IMR-90 (cell line): ENCODE measurements around the gene GAREM2. TPM values are rescaled to one million over a fixed set of nuclear protein-coding genes. Genes with fewer than 3 reads are reported as not detected.

Source experiments
- ATAC-seq: fragments of 200-7000 bp; cut with Tn5 transposase; 2 replicates; pipeline ENCODE4 v1.9.1; 2020; ENCODE audit warnings: low read depth, mild to moderate bottlenecking, moderate library complexity
- BruUV-seq: library from RNA; stranded (reverse); fragments of 400-500 nt; replicated peaks from 2 replicates; lab custom pipeline; 2021; lab: Mats Ljungman, UMichigan
- CTCF ChIA-PET: fragments of 300-600 bp; formaldehyde crosslinking; extraction: SDS; loops from one replicate; lab custom pipeline; 2021; ENCODE audit warnings: antibody characterized with exemption; lab: Yijun Ruan, JAX
- POLR2A ChIA-PET: fragments of 300-600 bp; sonication (Branson Sonifier 250); formaldehyde crosslinking; loops from one replicate; lab custom pipeline; 2022; ENCODE audit warnings: antibody characterized with exemption; ENCODE audit not compliant: unreplicated experiment; lab: Charles Lee
- DNase-seq: peaks from one replicate; pipeline ENCODE4 v3.0.0; 2013
- H2AFZ ChIP-seq: replicated peaks from 2 replicates; pipeline ENCODE3; 2013; ENCODE audit warnings: low read length, mild to moderate bottlenecking; ENCODE audit not compliant: poor library complexity
- H2AK5ac ChIP-seq: 2 replicates; pipeline ENCODE4 v1.6.1; 2013; ENCODE audit warnings: low read depth, low read length, inconsistent platforms
- H2AK9ac ChIP-seq: replicated peaks from 2 replicates; pipeline ENCODE3; 2013; ENCODE audit warnings: mild to moderate bottlenecking, low read depth, low read length, moderate library complexity; ENCODE audit not compliant: poor library complexity
- H2BK120ac ChIP-seq: 2 replicates; pipeline ENCODE4 v1.6.1; 2013; ENCODE audit warnings: low read depth, low read length, inconsistent platforms
- H2BK15ac ChIP-seq: 3 replicates; pipeline ENCODE4 v1.6.1; 2013; ENCODE audit warnings: low read depth, low read length, inconsistent platforms
- H2BK20ac ChIP-seq: 2 replicates; pipeline ENCODE4 v1.6.1; 2013; ENCODE audit warnings: low read depth, mild to moderate bottlenecking, inconsistent platforms, low read length, moderate library complexity
- H2BK5ac ChIP-seq: 2 replicates; pipeline ENCODE4 v1.6.1; 2013; ENCODE audit warnings: mild to moderate bottlenecking, low read depth, low read length, inconsistent platforms; ENCODE audit not compliant: poor library complexity, severe bottlenecking
- H3K14ac ChIP-seq: replicated peaks from 2 replicates; pipeline ENCODE4 v1.6.1; 2013; ENCODE audit warnings: low read depth, low read length, inconsistent platforms
- H3K18ac ChIP-seq: 2 replicates; pipeline ENCODE4 v1.6.1; 2013; ENCODE audit warnings: low read depth, low read length, control low read depth
- H3K23ac ChIP-seq: 2 replicates; pipeline ENCODE4 v1.6.1; 2013; ENCODE audit warnings: low read depth, low read length, inconsistent platforms
- H3K27ac ChIP-seq: 2 replicates; pipeline ENCODE4 v1.5.1; 2013; ENCODE audit warnings: mild to moderate bottlenecking, control low read depth, low read length; ENCODE audit not compliant: insufficient read depth
- H3K27me3 ChIP-seq: 2 replicates; pipeline ENCODE4 v1.6.1; 2013; ENCODE audit warnings: low read length; ENCODE audit not compliant: control insufficient read depth, insufficient read depth
- H3K36me3 ChIP-seq: 2 replicates; pipeline ENCODE4 v1.6.1; 2013; ENCODE audit warnings: low read length, mixed read lengths; ENCODE audit not compliant: control insufficient read depth, insufficient read depth
- H3K4ac ChIP-seq: 2 replicates; pipeline ENCODE4 v1.6.1; 2013; ENCODE audit warnings: low read depth, low read length, inconsistent platforms
- H3K4me1 ChIP-seq: 2 replicates; pipeline ENCODE4 v1.6.1; 2013; ENCODE audit warnings: low read length, mixed read lengths; ENCODE audit not compliant: control insufficient read depth, insufficient read depth
- H3K4me2 ChIP-seq: 2 replicates; pipeline ENCODE4 v1.6.1; 2013; ENCODE audit warnings: low read depth, mild to moderate bottlenecking, control low read depth, low read length, moderate library complexity
- H3K4me3 ChIP-seq: 2 replicates; pipeline ENCODE4 v1.5.1; 2013; ENCODE audit warnings: low read depth, mild to moderate bottlenecking, control low read depth, low read length, moderate library complexity; ENCODE audit not compliant: insufficient read depth
- H3K56ac ChIP-seq: 2 replicates; pipeline ENCODE4 v1.6.1; 2013; ENCODE audit warnings: low read length, inconsistent platforms; ENCODE audit not compliant: insufficient read depth; ENCODE audit errors: extremely low read depth
- H3K79me1 ChIP-seq, 2 experiments: 2 replicates each; pipeline ENCODE4 v1.6.1; 2013; ENCODE audit warnings: low read length in 2 of 2, inconsistent platforms in 1 of 2, low read depth in 1 of 2
- H3K9ac ChIP-seq: 2 replicates; pipeline ENCODE4 v1.6.1; 2013; ENCODE audit warnings: low read depth, low read length, control low read depth
- H3K9me1 ChIP-seq: 2 replicates; pipeline ENCODE4 v1.6.1; 2013; ENCODE audit warnings: low read length, inconsistent platforms; ENCODE audit not compliant: insufficient read depth
- H3K9me3 ChIP-seq: 2 replicates; pipeline ENCODE4 v1.6.1; 2013; ENCODE audit warnings: low read length; ENCODE audit not compliant: control insufficient read depth, insufficient read depth
- H4K20me1 ChIP-seq: 2 replicates; pipeline ENCODE4 v1.6.1; 2013; ENCODE audit warnings: low read length, inconsistent platforms; ENCODE audit not compliant: insufficient read depth
- H4K5ac ChIP-seq: 2 replicates; pipeline ENCODE4 v1.6.1; 2013; ENCODE audit warnings: mild to moderate bottlenecking, low read depth, low read length, control low read depth
- H4K8ac ChIP-seq, 2 experiments: 2 replicates each; pipeline ENCODE4 v1.6.1; 2013; ENCODE audit warnings: low read depth in 2 of 2, low read length in 2 of 2, control low read depth in 1 of 2, inconsistent platforms in 1 of 2
- H4K91ac ChIP-seq: 2 replicates; pipeline ENCODE4 v1.6.1; 2013; ENCODE audit warnings: low read depth, low read length, inconsistent platforms; ENCODE audit not compliant: insufficient read depth
- BHLHE40 ChIP-seq: fragments of 150-350 bp; IDR thresholded peaks from 2 replicates; pipeline ENCODE4 v1.6.1; 2016; ENCODE audit warnings: mild to moderate bottlenecking, low read depth, low read length
- CEBPB ChIP-seq: IDR thresholded peaks from 2 replicates; pipeline ENCODE4 v1.6.1; 2012; ENCODE audit warnings: low read depth, low read length, improper control_type of control experiment
- CHD1 ChIP-seq: IDR thresholded peaks from 2 replicates; pipeline ENCODE4 v1.6.1; 2012; ENCODE audit warnings: low read depth, low read length, improper control_type of control experiment
- FOS ChIP-seq: fragments of 150-350 bp; IDR thresholded peaks from 2 replicates; pipeline ENCODE4 v1.6.1; 2016; ENCODE audit warnings: low read depth, low read length
- MAFK ChIP-seq: IDR thresholded peaks from 2 replicates; pipeline ENCODE4 v1.6.1; 2012; ENCODE audit warnings: low read depth, low read length, improper control_type of control experiment
- NFE2L2 ChIP-seq: fragments of 150-350 bp; IDR thresholded peaks from 2 replicates; pipeline ENCODE4 v1.6.1; 2016; ENCODE audit warnings: low read depth, mild to moderate bottlenecking, low read length
- POLR2A ChIP-seq: IDR thresholded peaks from 2 replicates; pipeline ENCODE4 v1.6.1; 2012; ENCODE audit warnings: mild to moderate bottlenecking, low read depth, low read length
- RAD21 ChIP-seq: IDR thresholded peaks from 2 replicates; pipeline ENCODE4 v1.6.1; 2012; ENCODE audit warnings: low read length, improper control_type of control experiment
- RCOR1 ChIP-seq: IDR thresholded peaks from 2 replicates; pipeline ENCODE4 v1.6.1; 2012; ENCODE audit warnings: mild to moderate bottlenecking, low read length, improper control_type of control experiment; ENCODE audit not compliant: insufficient replicate concordance
- SMC3 ChIP-seq: fragments of 150-350 bp; IDR thresholded peaks from 2 replicates; pipeline ENCODE4 v1.6.1; 2016; ENCODE audit warnings: low read depth, mild to moderate bottlenecking, antibody characterized with exemption, low read length, moderate library complexity
- WGBS, 2 experiments: methylation state at CpG; one replicate each; pipeline versions ENCODE4 v1.1.5 to v1.1.7; 2013; ENCODE audit warnings: missing lambda C conversion rate in 2 of 2; ENCODE audit not compliant: insufficient read length in 1 of 2; ENCODE audit errors: extremely low coverage in 2 of 2; 5-methylcytosine and 5-hydroxymethylcytosine counted together
- dilution Hi-C: fragments of 300-500 bp; cut with HindIII; formaldehyde crosslinking; loops from one replicate; pipeline ENCODE4 v1.14.3; 2018; ENCODE audit warnings: low sequenced_read_pairs; ENCODE audit not compliant: unreplicated experiment
- in situ Hi-C: fragments of 300-500 bp; cut with MboI; formaldehyde crosslinking; loops from 3 replicates; pipeline ENCODE4 v1.14.3; 2019; ENCODE audit warnings: low sequenced_read_pairs, inconsistent platforms, mixed read lengths
- intact Hi-C: fragments of 100-400 bp; cut with micrococcal nuclease; formaldehyde crosslinking; loops from 2 replicates; pipeline ENCODE4 v1.10.0; 2022
- polyA plus RNA-seq, 3 experiments: library from polyadenylated mRNA; depleted of rRNA; stranded (reverse); fragments of >200 nt; gene quantifications; 2 replicates each; pipeline ENCODE4 v1.2.3, GENCODE V29; 2012; ENCODE audit warnings: low replicate concordance in 1 of 3
- total RNA-seq: library from RNA; depleted of rRNA; stranded (reverse); fragments of >200 nt; gene quantifications from 2 replicates; pipeline ENCODE4 v1.2.3, GENCODE V29; 2012
- TF ChIP-seq, protein P1 (sequence below): fragments of 150-350 bp; IDR thresholded peaks from 2 replicates; pipeline ENCODE4 v1.6.1; 2016; ENCODE audit warnings: low read depth, mild to moderate bottlenecking, low read length, moderate library complexity, borderline replicate concordance
- TF ChIP-seq, protein P2 (sequence below): conservative IDR thresholded peaks from 2 replicates; pipeline ENCODE4 v1.5.1; 2012; ENCODE audit warnings: mild to moderate bottlenecking, low read depth, low read length, improper control_type of control experiment

GAREM2 gene
- total and polyA plus RNA-seq, 2 of the 4 experiments (the other 2 are of a cell fraction): 0.36 to 1.8 TPM

DNA sequence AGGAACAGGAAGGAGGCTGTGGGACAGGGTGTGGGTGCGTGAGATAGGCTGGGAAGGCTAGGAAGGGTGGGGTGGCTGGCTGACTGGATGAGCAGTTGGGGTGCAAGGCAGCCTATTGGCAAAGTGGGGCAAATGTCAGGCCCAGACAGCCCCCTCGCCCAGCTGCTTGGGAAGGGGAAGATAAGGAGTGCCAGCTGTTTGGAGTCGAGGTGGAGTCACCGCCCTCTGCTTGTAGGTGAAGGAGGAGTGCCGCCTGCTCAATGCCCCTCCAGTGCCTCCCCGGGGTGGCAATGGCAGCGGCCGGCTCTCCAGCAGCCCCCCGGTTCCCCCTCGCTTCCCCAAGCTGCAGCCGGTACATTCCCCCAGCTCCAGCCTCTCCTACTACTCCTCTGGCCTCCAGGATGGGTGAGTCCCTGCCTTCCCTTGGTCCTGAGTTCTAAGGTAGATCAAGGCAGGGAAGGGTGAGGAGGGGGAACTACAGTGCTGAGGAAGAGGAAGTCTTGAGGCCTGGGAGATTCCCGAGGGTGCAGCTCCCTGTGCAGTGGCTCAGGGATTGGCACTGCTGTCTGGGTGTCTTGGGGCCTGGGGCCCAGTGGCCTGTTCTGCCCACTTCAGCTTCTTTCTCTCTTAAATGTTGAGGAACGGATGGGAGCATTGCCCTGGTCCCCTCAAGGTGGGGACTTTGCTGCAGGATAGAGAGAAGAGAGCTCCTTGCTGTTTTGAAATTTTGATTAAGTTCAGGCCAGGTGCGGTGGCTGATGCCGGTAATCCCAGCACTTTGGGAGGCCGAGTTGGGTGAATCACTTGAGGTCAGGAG is 13.3 kb downstream of the GAREM2 start:
- no peak overlapping the region for H2BK20ac ChIP-seq
- no peaks in the 10 kb centered on the region for H3K4me1 ChIP-seq
- H4K91ac ChIP-seq: no peak overlapping the region
- dilution Hi-C loops: no loop called here
- BruUV-seq: no TSS peak
- H3K9me1 ChIP-seq: peaks cover 10% of the 10 kb centered on the region; the same call in 1 of the 2 replicates
- H2AK9ac ChIP-seq: peak overlapping the region; percentile 81
- H3K4me2 ChIP-seq: peak overlapping the region; percentile 50; the same call in 1 of the 2 replicates
- H3K56ac ChIP-seq: no peak overlapping the region
- DNase-seq (no peak), ATAC-seq (no peak)
- H3K36me3 ChIP-seq: peaks cover 10% of the 10 kb centered on the region
- intact Hi-C loops: no loop called here
- no peak overlapping the region for H2BK15ac ChIP-seq
- no peak overlapping the region for H4K5ac ChIP-seq
- ChIA-PET POLR2A (interaction anchor here (1.1 kb wide), 1 partner anchor 8 kb away, joined by 3 read pairs; no protein-coding TSS in a partner anchor), CTCF (no interaction called here)
- H2AFZ ChIP-seq: peak overlapping the region; percentile 11
- H3K4me3 ChIP-seq: no peak overlapping the region
- H3K14ac ChIP-seq: no peak overlapping the region
- H3K4ac ChIP-seq: no peak overlapping the region
- 0 out of 2 replicates have a peak, but pooled peaks cover 3% of the 10 kb centered on the region for H4K20me1 ChIP-seq
- no peaks in the 10 kb centered on the region; the same call in 1 of the 2 replicates for H3K27me3 ChIP-seq
- H2BK120ac ChIP-seq: no peak overlapping the region
- no peak overlapping the region for H4K8ac ChIP-seq
- TF ChIP-seq MAFK (no peak), SMC3 (no peak), BHLHE40 (no peak), CEBPB (no peak), POLR2A (no peak), FOS (no peak), RCOR1 (no peak), NFE2L2 (no peak), CHD1 (no peak), RAD21 (no peak)
- TF ChIP-seq, protein P1, sequence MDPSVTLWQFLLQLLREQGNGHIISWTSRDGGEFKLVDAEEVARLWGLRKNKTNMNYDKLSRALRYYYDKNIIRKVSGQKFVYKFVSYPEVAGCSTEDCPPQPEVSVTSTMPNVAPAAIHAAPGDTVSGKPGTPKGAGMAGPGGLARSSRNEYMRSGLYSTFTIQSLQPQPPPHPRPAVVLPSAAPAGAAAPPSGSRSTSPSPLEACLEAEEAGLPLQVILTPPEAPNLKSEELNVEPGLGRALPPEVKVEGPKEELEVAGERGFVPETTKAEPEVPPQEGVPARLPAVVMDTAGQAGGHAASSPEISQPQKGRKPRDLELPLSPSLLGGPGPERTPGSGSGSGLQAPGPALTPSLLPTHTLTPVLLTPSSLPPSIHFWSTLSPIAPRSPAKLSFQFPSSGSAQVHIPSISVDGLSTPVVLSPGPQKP: no peak
- TF ChIP-seq, protein P2, sequence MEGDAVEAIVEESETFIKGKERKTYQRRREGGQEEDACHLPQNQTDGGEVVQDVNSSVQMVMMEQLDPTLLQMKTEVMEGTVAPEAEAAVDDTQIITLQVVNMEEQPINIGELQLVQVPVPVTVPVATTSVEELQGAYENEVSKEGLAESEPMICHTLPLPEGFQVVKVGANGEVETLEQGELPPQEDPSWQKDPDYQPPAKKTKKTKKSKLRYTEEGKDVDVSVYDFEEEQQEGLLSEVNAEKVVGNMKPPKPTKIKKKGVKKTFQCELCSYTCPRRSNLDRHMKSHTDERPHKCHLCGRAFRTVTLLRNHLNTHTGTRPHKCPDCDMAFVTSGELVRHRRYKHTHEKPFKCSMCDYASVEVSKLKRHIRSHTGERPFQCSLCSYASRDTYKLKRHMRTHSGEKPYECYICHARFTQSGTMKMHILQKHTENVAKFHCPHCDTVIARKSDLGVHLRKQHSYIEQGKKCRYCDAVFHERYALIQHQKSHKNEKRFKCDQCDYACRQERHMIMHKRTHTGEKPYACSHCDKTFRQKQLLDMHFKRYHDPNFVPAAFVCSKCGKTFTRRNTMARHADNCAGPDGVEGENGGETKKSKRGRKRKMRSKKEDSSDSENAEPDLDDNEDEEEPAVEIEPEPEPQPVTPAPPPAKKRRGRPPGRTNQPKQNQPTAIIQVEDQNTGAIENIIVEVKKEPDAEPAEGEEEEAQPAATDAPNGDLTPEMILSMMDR: no peak
- no peak overlapping the region for H3K27ac ChIP-seq
- no peaks in the 10 kb centered on the region for H3K79me1 ChIP-seq
- no peak overlapping the region; the same call in 1 of the 2 replicates for H2AK5ac ChIP-seq
- no peaks in the 10 kb centered on the region for H3K9me3 ChIP-seq
- no peak overlapping the region for H3K23ac ChIP-seq
- no peak overlapping the region for H2BK5ac ChIP-seq
- 86% methylated on average over 4 of the region's 16 CpGs; no CpG with 5 or more reads in 1 of the 2 experiments for WGBS, 2 experiments
- H3K9ac ChIP-seq: no peak overlapping the region
- no peak overlapping the region for H3K18ac ChIP-seq
- in situ Hi-C loops: no loop called here
